CD8-positive, alpha-beta memory T cell (primary cell): ENCODE data around the gene BLM. TPM values are rescaled to one million over a fixed set of nuclear protein-coding genes. Genes with fewer than 3 reads are reported as not detected.

Source experiments
- CTCF ChIA-PET: fragments of 350-600 bp; sonication (Branson Sonifier 250); formaldehyde crosslinking; loops from one replicate; lab custom pipeline; 2021; ENCODE audit warnings: antibody characterized with exemption; lab: Charles Lee
- POLR2A ChIA-PET: fragments of 350-600 bp; sonication (Branson Sonifier 250); formaldehyde crosslinking; loops from one replicate; lab custom pipeline; 2021; ENCODE audit warnings: antibody characterized with exemption; lab: Charles Lee
- DNase-seq, 5 donors: peaks; one replicate each; pipeline versions ENCODE4 v3.0.0 to v3.0.0-alpha.2; 2020 to 2022; ENCODE audit warnings: mixed read lengths in 1 of 5
- H3K27ac ChIP-seq: one replicate; pipeline ENCODE4 v1.7.0; 2013; ENCODE audit warnings: low read depth, mild to moderate bottlenecking, low read length, moderate library complexity
- H3K27me3 ChIP-seq: 2 replicates; pipeline ENCODE4 v1.7.0; 2013; ENCODE audit warnings: low read length, mild to moderate bottlenecking; ENCODE audit not compliant: insufficient read depth, poor library complexity, severe bottlenecking
- H3K36me3 ChIP-seq: 2 replicates; pipeline ENCODE4 v1.7.0; 2013; ENCODE audit warnings: mild to moderate bottlenecking, low read length, moderate library complexity; ENCODE audit not compliant: insufficient read depth
- H3K4me1 ChIP-seq: 2 replicates; pipeline ENCODE4 v1.7.0; 2013; ENCODE audit warnings: mild to moderate bottlenecking, low read length, moderate library complexity; ENCODE audit not compliant: insufficient read depth
- H3K4me3 ChIP-seq: 2 replicates; pipeline ENCODE4 v1.7.0; 2013; ENCODE audit warnings: mild to moderate bottlenecking, low read length
- H3K9me3 ChIP-seq: 2 replicates; pipeline ENCODE4 v1.7.0; 2013; ENCODE audit warnings: mild to moderate bottlenecking, low read length
- H3K27ac Mint-ChIP-seq, 8 donors: one replicate each; pipeline ENCODE4 v1.8.0; 2020 to 2021; ENCODE audit warnings: mixed read lengths in 8 of 8, mild to moderate bottlenecking in 6 of 8, inconsistent platforms in 3 of 8, moderate library complexity in 3 of 8
- H3K27me3 Mint-ChIP-seq, 2 donors: one replicate each; pipeline ENCODE4 v1.8.0; 2020 to 2021; ENCODE audit warnings: mixed read lengths in 2 of 2, mild to moderate bottlenecking in 1 of 2, moderate library complexity in 1 of 2
- H3K36me3 Mint-ChIP-seq, 3 donors: one replicate each; pipeline ENCODE4 v1.8.0; 2020 to 2021; ENCODE audit warnings: mixed read lengths in 3 of 3, inconsistent platforms in 1 of 3, mild to moderate bottlenecking in 1 of 3
- H3K4me1 Mint-ChIP-seq, 3 donors: one replicate each; pipeline ENCODE4 v1.8.0; 2020 to 2021; ENCODE audit warnings: mixed read lengths in 3 of 3, inconsistent platforms in 1 of 3, mild to moderate bottlenecking in 1 of 3
- H3K4me3 Mint-ChIP-seq, 7 donors: one replicate each; pipeline ENCODE4 v1.8.0; 2020 to 2021; ENCODE audit warnings: mixed read lengths in 7 of 7, mild to moderate bottlenecking in 6 of 7, moderate library complexity in 4 of 7, inconsistent platforms in 2 of 7
- H3K9me3 Mint-ChIP-seq, 5 donors: one replicate each; pipeline ENCODE4 v1.8.0; 2020 to 2022; ENCODE audit warnings: mixed read lengths in 5 of 5, mild to moderate bottlenecking in 3 of 5, moderate library complexity in 2 of 5, inconsistent platforms in 1 of 5
- polyA plus RNA-seq: library from polyadenylated mRNA; unstranded; fragments of 300-500 nt; fragmentation: Illumina TruSeq; gene quantifications from one replicate; pipeline ENCODE4 v1.2.3, GENCODE V29; 2021
- total RNA-seq, 2 experiments: library from RNA; stranded (reverse); gene quantifications; one replicate each; pipeline ENCODE4 v1.2.3, GENCODE V29; 2021

The BLM gene
- total and polyA plus RNA-seq, 3 experiments from 2014 or later, result 5.8 to 37.6 (median 37.0) TPM

- CTCF ChIA-PET, result interaction anchor here (1.2 to 1.8 kb wide), 2 partner anchors 9 to 35 kb away, joined by 3 to 8 read pairs; no protein-coding TSS in a partner anchor
- Histone ChIP-seq H3K4me3 (no peak overlapping the region), H3K27ac (no peak overlapping the region), H3K36me3 (no peaks in the 10 kb centered on the region), H3K4me1 (peaks cover 23% of the 10 kb centered on the region), H3K27me3 (no peaks in the 10 kb centered on the region), H3K9me3 (no peaks in the 10 kb centered on the region)
- peak overlapping the region in 7 of 8 donors; percentile 4 to 99 (median 94) for H3K27ac Mint-ChIP-seq
- POLR2A ChIA-PET, result no interaction called here
- H3K36me3 Mint-ChIP-seq, result no peaks in the 10 kb centered on the region
- H3K9me3 Mint-ChIP-seq, result no peaks in the 10 kb centered on the region
- peaks cover 5 to 6% of the 10 kb centered on the region in 2 donors for H3K27me3 Mint-ChIP-seq
- H3K4me1 Mint-ChIP-seq, result peaks cover 39 to 48% (median 42%) of the 10 kb centered on the region in 3 donors
- peak overlapping the region; percentile 48 to 85 (median 63) for H3K4me3 Mint-ChIP-seq
- DNase-seq, result peak in 3 of 5 donors; percentile 31 to 62 (median 59)
Observed at GRCh38 chr15:90851114-90851513, 134.0 kb downstream of the BLM start.

- Mint-ChIP-seq H3K27me3 (peaks cover 4 to 5% of the 10 kb centered on the region in 2 donors), H3K4me1 (peaks cover 46 to 55% (median 50%) of the 10 kb centered on the region in 3 donors), H3K4me3 (peak overlapping the region; percentile 63 to 85 (median 68)), H3K27ac (peak overlapping the region in 7 of 8 donors; percentile 81 to 99 (median 94)), H3K9me3 (no peaks in the 10 kb centered on the region), H3K36me3 (no peaks in the 10 kb centered on the region)
- H3K9me3 ChIP-seq, result no peaks in the 10 kb centered on the region
- CTCF ChIA-PET, result interaction anchor here (1.2 to 1.8 kb wide), 2 partner anchors 8 to 34 kb away, joined by 3 to 8 read pairs; no protein-coding TSS in a partner anchor
- H3K4me3 ChIP-seq, result no peak overlapping the region
- no peak overlapping the region for H3K27ac ChIP-seq
- no peak for DNase-seq
- no peaks in the 10 kb centered on the region for H3K36me3 ChIP-seq
- POLR2A ChIA-PET, result interaction anchor here (0.8 kb wide), 1 partner anchor 18 kb away, joined by 8 read pairs; no protein-coding TSS in a partner anchor
- H3K4me1 ChIP-seq, result peaks cover 31% of the 10 kb centered on the region
- no peaks in the 10 kb centered on the region for H3K27me3 ChIP-seq
Observed at GRCh38 chr15:90851940-90852339, 134.8 kb downstream of the BLM start.

DNA sequence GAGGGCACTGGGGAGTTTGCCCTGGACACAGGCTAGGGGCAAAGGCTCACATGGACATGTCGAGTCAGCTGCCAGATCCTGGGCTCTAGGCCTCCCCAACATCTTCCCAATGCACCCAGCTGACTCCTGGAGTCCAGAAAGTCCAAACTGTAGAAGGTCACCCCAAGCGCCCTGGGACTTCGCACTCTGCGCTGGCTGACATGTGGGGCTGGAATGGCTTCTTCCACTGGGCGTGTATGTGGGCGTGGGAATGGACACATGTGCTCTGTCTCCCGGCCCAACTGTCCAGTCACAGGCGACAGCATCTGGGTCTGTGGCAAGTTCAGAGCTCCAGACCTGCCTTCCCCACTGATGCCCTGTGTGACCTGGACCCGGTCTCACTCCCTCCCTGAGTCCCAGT, 138.0 kb downstream of the BLM start:
- Histone ChIP-seq H3K27ac (no peak overlapping the region), H3K9me3 (no peaks in the 10 kb centered on the region), H3K4me1 (peaks cover 41% of the 10 kb centered on the region), H3K4me3 (no peak overlapping the region), H3K27me3 (no peaks in the 10 kb centered on the region), H3K36me3 (no peaks in the 10 kb centered on the region)
- peak overlapping the region in 7 of 8 donors; percentile 90 to 99 (median 96) for H3K27ac Mint-ChIP-seq
- no peak for DNase-seq
- POLR2A ChIA-PET, result no interaction called here
- H3K36me3 Mint-ChIP-seq, result no peaks in the 10 kb centered on the region
- H3K9me3 Mint-ChIP-seq, result no peaks in the 10 kb centered on the region
- peak overlapping the region in 3 of 7 donors; percentile 16 to 44 (median 40) for H3K4me3 Mint-ChIP-seq
- H3K4me1 Mint-ChIP-seq, result peaks cover 61 to 76% (median 62%) of the 10 kb centered on the region in 3 donors
- CTCF ChIA-PET, result interaction anchor here (1.3 kb wide), 1 partner anchor 78 kb away, joined by 3 read pairs; no protein-coding TSS in a partner anchor
- H3K27me3 Mint-ChIP-seq, result peaks cover 4 to 5% of the 10 kb centered on the region in 2 donors

DNA sequence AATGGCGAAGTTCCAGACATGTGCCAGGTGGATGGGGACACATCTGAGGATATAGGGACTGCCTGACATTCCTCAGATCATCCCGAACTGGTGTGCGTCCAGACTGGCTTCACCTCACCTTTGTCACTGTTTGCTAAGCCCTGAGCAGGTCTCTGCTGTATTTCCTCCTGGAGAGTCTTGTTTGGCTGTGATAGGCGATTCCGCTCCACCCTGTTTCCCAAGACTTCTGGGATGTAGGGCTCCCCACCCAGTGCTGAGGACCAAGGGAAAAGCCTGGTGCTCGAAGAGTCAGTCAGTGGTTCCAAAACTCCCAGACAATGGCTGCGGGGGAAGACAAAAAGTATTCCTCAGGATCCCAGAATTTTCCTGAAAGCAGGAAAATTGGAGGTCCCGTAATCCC, 140.2 kb downstream of the BLM start:
- peaks cover 30% of the 10 kb centered on the region for H3K4me1 ChIP-seq
- Mint-ChIP-seq H3K27ac (peak overlapping the region in 7 of 8 donors; percentile 81 to 99 (median 96)), H3K4me1 (peaks cover 44 to 59% (median 45%) of the 10 kb centered on the region in 3 donors), H3K36me3 (no peaks in the 10 kb centered on the region), H3K27me3 (peaks cover 0 to 5% of the 10 kb centered on the region in 2 donors), H3K4me3 (peak overlapping the region in 1 of 7 donors; percentile 19), H3K9me3 (no peaks in the 10 kb centered on the region)
- no peak overlapping the region for H3K4me3 ChIP-seq
- POLR2A ChIA-PET, result no interaction called here
- H3K36me3 ChIP-seq, result no peaks in the 10 kb centered on the region
- no peak overlapping the region for H3K27ac ChIP-seq
- no peak for DNase-seq
- CTCF ChIA-PET, result no interaction called here
- no peaks in the 10 kb centered on the region for H3K9me3 ChIP-seq
- no peaks in the 10 kb centered on the region for H3K27me3 ChIP-seq

- Mint-ChIP-seq H3K27me3 (peaks cover 0 to 4% of the 10 kb centered on the region in 2 donors), H3K4me3 (peak overlapping the region in 4 of 7 donors; percentile 0 to 57 (median 10)), H3K36me3 (no peaks in the 10 kb centered on the region), H3K9me3 (no peaks in the 10 kb centered on the region), H3K27ac (peak overlapping the region; percentile 36 to 99 (median 96)), H3K4me1 (peaks cover 37 to 52% (median 38%) of the 10 kb centered on the region in 3 donors)
- DNase-seq, result no peak
- Histone ChIP-seq H3K27me3 (no peaks in the 10 kb centered on the region), H3K9me3 (no peaks in the 10 kb centered on the region), H3K4me1 (peaks cover 24% of the 10 kb centered on the region), H3K36me3 (no peaks in the 10 kb centered on the region), H3K4me3 (no peak overlapping the region), H3K27ac (no peak overlapping the region)
- CTCF ChIA-PET, result no interaction called here
- POLR2A ChIA-PET, result no interaction called here
Observed at GRCh38 chr15:90857883-90858443, 140.8 kb downstream of the BLM start.

GRCh38 chr15:90859234-90860131, 142.3 kb downstream of the BLM start:
- no peaks in the 10 kb centered on the region for H3K9me3 Mint-ChIP-seq
- Histone ChIP-seq H3K9me3 (no peaks in the 10 kb centered on the region), H3K4me1 (peaks cover 22% of the 10 kb centered on the region), H3K36me3 (no peaks in the 10 kb centered on the region), H3K4me3 (no peak overlapping the region), H3K27me3 (no peaks in the 10 kb centered on the region), H3K27ac (no peak overlapping the region)
- H3K36me3 Mint-ChIP-seq, result no peaks in the 10 kb centered on the region
- peak overlapping the region in 5 of 8 donors; percentile 24 to 94 (median 48) for H3K27ac Mint-ChIP-seq
- no peak for DNase-seq
- ChIA-PET CTCF (interaction anchor here (1.0 to 1.2 kb wide), 3 partner anchors 8 to 212 kb away, joined by 3 read pairs; no protein-coding TSS in a partner anchor), POLR2A (no interaction called here)
- peaks cover 30 to 41% (median 31%) of the 10 kb centered on the region in 3 donors for H3K4me1 Mint-ChIP-seq
- peak overlapping the region in 1 of 7 donors; percentile 46 for H3K4me3 Mint-ChIP-seq
- H3K27me3 Mint-ChIP-seq, result peaks cover 0 to 6% of the 10 kb centered on the region in 2 donors

DNA sequence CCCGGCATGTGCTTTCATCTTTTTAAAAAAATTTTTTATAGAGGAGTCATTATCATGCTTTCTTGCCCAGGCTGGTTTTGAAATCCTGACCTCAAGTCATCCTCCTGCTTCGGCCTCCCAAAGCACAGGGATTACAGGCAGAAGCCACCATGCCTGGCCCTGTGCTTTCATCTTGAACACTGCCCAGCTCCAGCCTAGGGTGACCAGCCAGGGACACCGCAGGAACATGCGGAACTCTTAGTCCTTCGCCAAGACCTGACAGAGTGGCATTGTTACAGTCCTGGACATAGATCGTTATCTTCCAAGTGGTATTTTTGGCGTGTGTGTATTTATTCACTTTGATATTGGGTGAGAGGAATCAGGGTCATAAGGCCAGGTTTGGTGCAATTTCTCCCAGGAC, 143.3 kb downstream of the BLM start:
- no peak overlapping the region for H3K4me3 Mint-ChIP-seq
- Histone ChIP-seq H3K27ac (no peak overlapping the region), H3K4me1 (peaks cover 22% of the 10 kb centered on the region), H3K36me3 (no peaks in the 10 kb centered on the region), H3K27me3 (no peaks in the 10 kb centered on the region), H3K4me3 (no peak overlapping the region), H3K9me3 (no peaks in the 10 kb centered on the region)
- POLR2A ChIA-PET, result no interaction called here
- DNase-seq, result no peak
- no peaks in the 10 kb centered on the region for H3K9me3 Mint-ChIP-seq
- H3K36me3 Mint-ChIP-seq, result no peaks in the 10 kb centered on the region
- H3K27me3 Mint-ChIP-seq, result peaks cover 0 to 6% of the 10 kb centered on the region in 2 donors
- H3K4me1 Mint-ChIP-seq, result peaks cover 23 to 35% (median 27%) of the 10 kb centered on the region in 3 donors
- H3K27ac Mint-ChIP-seq, result peak overlapping the region in 2 of 8 donors; percentile 5 to 31
- CTCF ChIA-PET, result interaction anchor here (1.1 to 1.2 kb wide), 2 partner anchors 9 to 213 kb away, joined by 3 read pairs; no protein-coding TSS in a partner anchor
